ENCODE results near the gene ATP6V0A1.
"Not testable (repeated sequence)": the region's sequence is repeated elsewhere in the genome, so short reads cannot be mapped to it uniquely, and the experiment has no call there.

ATP6V0A1 gene

GRCh38 chr17:42543190-42544079 lies 84.8 kb downstream of the ATP6V0A1 start:
- no peak for DNase-seq

GRCh38 chr17:42544874-42545283 lies 86.2 kb downstream of the ATP6V0A1 start:
- DNase-seq = no peak

- DNase-seq = not testable (repeated sequence)
Measured at GRCh38 chr17:42545755-42546505, 87.3 kb downstream of the ATP6V0A1 start.

GRCh38 chr17:42547001-42547461 lies 88.4 kb downstream of the ATP6V0A1 start:
- no peak for DNase-seq

- DNase-seq = no peak
Measured at GRCh38 chr17:42547698-42548069, 89.0 kb downstream of the ATP6V0A1 start.

GRCh38 chr17:42548070-42548837 lies 89.6 kb downstream of the ATP6V0A1 start:
- DNase-seq = peak; percentile 64

- no peak for DNase-seq
Measured at GRCh38 chr17:42548993-42549755, 90.5 kb downstream of the ATP6V0A1 start.

GRCh38 chr17:42552736-42553135 lies 94.1 kb downstream of the ATP6V0A1 start, which contains the start of gene HSD17B1:
HSD17B1 (plus strand) TSS chr17:42552923; CDS start chr17:42552934, 11 bp downstream.
- DNase-seq = not testable (repeated sequence)

GRCh38 chr17:42553161-42553818 lies 94.6 kb downstream of the ATP6V0A1 start:
- DNase-seq = no peak

- DNase-seq = no peak
Measured at GRCh38 chr17:42553866-42554249, 95.2 kb downstream of the ATP6V0A1 start.

GRCh38 chr17:42554250-42555121 lies 95.8 kb downstream of the ATP6V0A1 start:
- DNase-seq = peak; percentile 56

- no peak for DNase-seq
Measured at GRCh38 chr17:42555122-42555622, 96.5 kb downstream of the ATP6V0A1 start.

- not testable (repeated sequence) for DNase-seq
Measured at GRCh38 chr17:42555961-42556617, 97.4 kb downstream of the ATP6V0A1 start.

- DNase-seq = no peak
Measured at GRCh38 chr17:42559075-42559474, 100.4 kb downstream of the ATP6V0A1 start.

GRCh38 chr17:42560246-42560645 lies 101.6 kb downstream of the ATP6V0A1 start:
- no peak for DNase-seq

GRCh38 chr17:42561897-42562387 lies 103.3 kb downstream of the ATP6V0A1 start, which contains the start of gene COASY:
COASY (plus strand) TSS chr17:42562148; CDS start chr17:42562623, 475 bp downstream.
- DNase-seq = peak; percentile 87

GRCh38 chr17:42562388-42563142 lies 103.9 kb downstream of the ATP6V0A1 start:
- DNase-seq = no peak

- no peak for DNase-seq
Measured at GRCh38 chr17:42563143-42563509, 104.4 kb downstream of the ATP6V0A1 start.

GRCh38 chr17:42563543-42563942 lies 104.9 kb downstream of the ATP6V0A1 start:
- DNase-seq = no peak
